ENCODE data around the gene THSD8.

DNA sequence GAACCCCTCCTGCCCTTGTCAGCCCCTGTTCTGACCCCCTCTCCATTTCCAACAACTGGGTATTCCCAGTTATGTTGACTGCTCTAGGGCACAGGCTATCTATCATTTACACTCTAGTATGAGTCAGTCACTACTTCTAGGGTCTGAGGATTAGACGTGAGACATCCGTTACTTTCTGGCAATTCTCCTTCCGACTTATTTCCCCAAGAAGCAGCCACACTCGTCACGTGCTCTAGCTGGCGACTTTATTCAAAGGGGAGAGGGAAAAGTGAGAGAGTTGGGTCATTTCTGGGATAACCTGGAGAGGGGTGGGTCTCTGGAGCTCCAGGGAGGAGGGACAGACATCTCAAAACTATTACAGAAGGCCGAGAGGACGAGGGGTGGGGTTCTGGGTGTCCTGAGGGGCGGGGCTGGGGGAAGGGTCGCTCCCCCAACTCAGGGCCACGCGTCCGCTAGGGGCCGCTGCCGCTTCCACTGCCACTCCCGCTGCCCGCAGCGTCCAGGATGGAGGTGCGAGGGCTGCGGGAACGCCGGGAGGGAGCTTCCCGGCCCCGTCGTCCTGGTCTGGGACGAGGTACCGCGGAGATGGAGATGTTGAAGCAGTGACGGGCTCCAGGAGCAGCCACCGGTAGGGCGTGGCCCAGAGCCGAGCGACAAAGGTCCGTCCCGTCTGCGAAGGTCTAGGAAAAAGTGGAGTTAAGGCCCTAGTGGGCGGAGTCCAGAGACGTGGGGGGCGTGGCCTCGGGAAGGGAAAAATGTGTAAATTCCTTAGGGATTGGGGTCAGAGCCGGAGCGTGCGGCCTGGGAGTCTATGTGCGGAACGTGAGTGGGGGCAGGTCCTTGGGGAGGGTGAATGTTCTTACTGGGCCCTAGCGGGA, 23.6 kb downstream of the THSD8 start:
- no peak for TF ChIP-seq EZH2 (IDR thresholded peaks at IDR 0.05; ENCODE audit: low read depth, low read length, severe bottlenecking)
- peak in 1 of 2 experiments; percentile 65; a peak in 1 of 3 replicates for TF ChIP-seq POLR2A (IDR thresholded peaks at IDR 0.05; ENCODE audit: control extremely low read depth in 1 of 2, low read depth in 2 of 2, low read length in 2 of 2)
- TF ChIP-seq NRF1 (IDR thresholded peaks at IDR 0.05; ENCODE audit: low read depth, low read length): no peak
- no peak; the same call in 1 of the 2 replicates for TF ChIP-seq ATF2 (IDR thresholded peaks at IDR 0.05; ENCODE audit: low read length)

Measured in H1 (cell line).